ENCODE data around the gene IL34. TPM values are rescaled to one million over a fixed set of nuclear protein-coding genes. Genes with fewer than 3 reads are reported as not detected.
"Not testable (repeated sequence)": the region's sequence is repeated elsewhere in the genome, so short reads cannot be mapped to it uniquely, and the experiment has no call there.

IL34 gene
- total RNA-seq, 4 donors from 2014 or later, result 3.3 to 9.4 (median 9.0) TPM; not detected in 1

GRCh38 chr16:70642633-70643032 lies 3.7 kb upstream of the IL34 start:
- Histone ChIP-seq H3K27ac (no peak overlapping the region), H3K4me1 (no peaks in the 10 kb centered on the region)

GRCh38 chr16:70643264-70643663 lies 3.1 kb upstream of the IL34 start:
- DNase-seq; H3K27me3 ChIP-seq; H3K9me3 ChIP-seq; H3K4me1 ChIP-seq; H3K4me3 ChIP-seq; intact Hi-C loops (cut with DNase I; ENCODE audit: low total_unique reads); H3K36me3 ChIP-seq; H3K27ac ChIP-seq: not testable (repeated sequence)

More at GRCh38 chr16:70642633-70643032, 3.7 kb upstream of the IL34 start:
- no peak overlapping the region for H3K4me3 ChIP-seq
- no peak for TF ChIP-seq CTCF (IDR thresholded peaks at IDR 0.05)
- no peak for TF ChIP-seq POLR2A (IDR thresholded peaks at IDR 0.05)
- H3K36me3 ChIP-seq, result no peaks in the 10 kb centered on the region
- no peaks in the 10 kb centered on the region for H3K9me3 ChIP-seq
- no peak for DNase-seq
- intact Hi-C loops (cut with DNase I; ENCODE audit: low total_unique reads), result no loop called here
- no peaks in the 10 kb centered on the region for H3K27me3 ChIP-seq

- Histone ChIP-seq H3K4me1 (no peaks in the 10 kb centered on the region), H3K36me3 (no peaks in the 10 kb centered on the region), H3K4me3 (no peak overlapping the region), H3K9me3 (no peaks in the 10 kb centered on the region), H3K27ac (no peak overlapping the region), H3K27me3 (no peaks in the 10 kb centered on the region)
- TF ChIP-seq CTCF (IDR thresholded peaks at IDR 0.05), result no peak
- no peak for DNase-seq
- intact Hi-C loops (cut with DNase I; ENCODE audit: low total_unique reads), result no loop called here
These were observed 1.4 kb upstream of the IL34 start for GRCh38 chr16:70644763-70645597.

- Histone ChIP-seq H3K9me3 (no peaks in the 10 kb centered on the region), H3K36me3 (no peaks in the 10 kb centered on the region), H3K4me3 (no peak overlapping the region), H3K27ac (no peak overlapping the region), H3K27me3 (no peaks in the 10 kb centered on the region), H3K4me1 (no peaks in the 10 kb centered on the region)
- intact Hi-C loops (cut with DNase I; ENCODE audit: low total_unique reads), result no loop called here
- DNase-seq, result no peak
- no peak for TF ChIP-seq CTCF (IDR thresholded peaks at IDR 0.05)
- TF ChIP-seq POLR2A (IDR thresholded peaks at IDR 0.05), result no peak
These were observed 1.3 kb downstream of the IL34 start for GRCh38 chr16:70647441-70648359.

- H3K4me1 ChIP-seq, result no peaks in the 10 kb centered on the region
- H3K27me3 ChIP-seq, result no peaks in the 10 kb centered on the region
- intact Hi-C loops (cut with DNase I; ENCODE audit: low total_unique reads), result no loop called here
- H3K9me3 ChIP-seq, result no peaks in the 10 kb centered on the region
- no peak overlapping the region for H3K4me3 ChIP-seq
- TF ChIP-seq POLR2A (IDR thresholded peaks at IDR 0.05), result no peak
- no peak for TF ChIP-seq CTCF (IDR thresholded peaks at IDR 0.05)
- no peak for DNase-seq
- no peaks in the 10 kb centered on the region for H3K36me3 ChIP-seq
- H3K27ac ChIP-seq, result no peak overlapping the region
These were observed 2.2 kb downstream of the IL34 start for GRCh38 chr16:70648606-70649005.
